Measurements from ENCODE around the gene EFHB. TPM values are rescaled to one million over a fixed set of nuclear protein-coding genes. Genes with fewer than 3 reads are reported as not detected.
"Not testable (repeated sequence)": the region's sequence is repeated elsewhere in the genome, so short reads cannot be mapped to it uniquely, and the experiment has no call there.

The EFHB gene
- total RNA-seq, 1 donor from 2014 or later, result not detected

DNA sequence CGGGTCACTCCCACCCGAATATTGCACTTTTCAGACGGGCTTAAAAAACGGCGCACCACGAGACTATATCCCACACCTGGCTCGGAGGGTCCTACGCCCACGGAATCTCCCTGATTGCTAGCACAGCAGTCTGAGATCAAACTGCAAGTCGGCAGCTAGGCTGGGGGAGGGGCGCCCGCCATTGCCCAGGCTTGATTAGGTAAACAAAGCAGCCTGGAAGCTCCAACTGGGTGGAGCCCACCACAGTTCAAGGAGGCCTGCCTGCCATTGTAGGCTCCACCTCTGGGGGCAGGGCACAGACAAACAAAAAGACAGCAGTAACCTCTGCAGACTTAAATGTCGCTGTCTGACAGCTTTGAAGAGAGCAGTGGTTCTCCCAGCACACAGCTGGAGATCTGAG is 78.7 kb downstream of the EFHB start:
- DNase-seq (ENCODE audit: extremely low read depth, low read depth, low spot score), result not testable (repeated sequence)

- DNase-seq (ENCODE audit: extremely low read depth, low read depth, low spot score), result not testable (repeated sequence)
Observed at GRCh38 chr3:19846609-19847008, 87.4 kb downstream of the EFHB start.

Other genes starting within 250 kb of the EFHB start
- gene RAB5A, start 12.9 kb upstream of the EFHB start, total RNA-seq, result 83.3 and 104 TPM in 2 replicates
- gene PP2D1, start 78.0 kb upstream of the EFHB start, total RNA-seq, result not detected in 2 replicates
- 9.5 and 15.1 TPM in 2 replicates for gene KAT2B, start 106.2 kb upstream of the EFHB start, total RNA-seq